NB4 (cell line): ENCODE results near the gene MLYCD.

ENCODE experiments used
- CTCF ChIP-seq: IDR thresholded peaks from one replicate; pipeline ENCODE4 v1.5.1; 2012; ENCODE audit warnings: low read depth, low read length
- MYC ChIP-seq: IDR thresholded peaks from 2 replicates; pipeline ENCODE4 v1.6.1; 2011; ENCODE audit warnings: low read depth, low read length

- TF ChIP-seq CTCF (no peak), MYC (no peak)
Measured at GRCh38 chr16:83947642-83948234, 48.8 kb downstream of the MLYCD start.
